Activated T-cell treated with anti-CD3 and anti-CD28 coated beads for 4 hours (primary cell): ENCODE data around the gene PSME1.
A peak's percentile ranks its signal among the peaks of the same experiment; 100 is the strongest.
"Not testable (repeated sequence)": the region's sequence is repeated elsewhere in the genome, so short reads cannot be mapped to it uniquely, and the experiment has no call there.

ENCODE experiments used
- DNase-seq: peaks from one replicate; pipeline ENCODE4 v3.0.0-alpha.2; 2020

The PSME1 gene

GRCh38 chr14:24105609-24106239 lies 30.3 kb upstream of the PSME1 start:
- not testable (repeated sequence) for DNase-seq

- DNase-seq: no peak
Observed at GRCh38 chr14:24106672-24107271, 29.2 kb upstream of the PSME1 start.

GRCh38 chr14:24108336-24108874 lies 27.6 kb upstream of the PSME1 start:
- DNase-seq: no peak

- DNase-seq: no peak
Observed at GRCh38 chr14:24110060-24110459, 25.9 kb upstream of the PSME1 start.

GRCh38 chr14:24110523-24110922 lies 25.5 kb upstream of the PSME1 start:
- no peak for DNase-seq

- no peak for DNase-seq
Observed at GRCh38 chr14:24113379-24113800, 22.6 kb upstream of the PSME1 start.

- peak; percentile 50 for DNase-seq
Observed at GRCh38 chr14:24113801-24114531, 22.0 kb upstream of the PSME1 start.

GRCh38 chr14:24114532-24115421 lies 21.2 kb upstream of the PSME1 start, which contains the start of the genes DCAF11 and NRL:
Gene DCAF11 (plus strand): TSS chr14:24114777. CDS start chr14:24115595, 818 bp downstream.
Gene NRL (minus strand): TSS chr14:24114949. CDS start chr14:24082848, 32,101 bp downstream.
- DNase-seq: peak; percentile 99

- DNase-seq: no peak
Observed at GRCh38 chr14:24115422-24116127, 20.4 kb upstream of the PSME1 start.

GRCh38 chr14:24116128-24116814 lies 19.7 kb upstream of the PSME1 start:
- no peak for DNase-seq

GRCh38 chr14:24117179-24117578 lies 18.8 kb upstream of the PSME1 start:
- no peak for DNase-seq

GRCh38 chr14:24119691-24120090 lies 16.3 kb upstream of the PSME1 start:
- DNase-seq: no peak

GRCh38 chr14:24121210-24121609 lies 14.8 kb upstream of the PSME1 start:
- DNase-seq: no peak

GRCh38 chr14:24122416-24122815 lies 13.6 kb upstream of the PSME1 start:
- no peak for DNase-seq

GRCh38 chr14:24122898-24123297 lies 13.1 kb upstream of the PSME1 start:
- no peak for DNase-seq

GRCh38 chr14:24123424-24124417 lies 12.3 kb upstream of the PSME1 start:
- DNase-seq: no peak

GRCh38 chr14:24126939-24127338 lies 9.1 kb upstream of the PSME1 start:
- DNase-seq: no peak

GRCh38 chr14:24127673-24128072 lies 8.3 kb upstream of the PSME1 start:
- DNase-seq: no peak

GRCh38 chr14:24129410-24129998 lies 6.5 kb upstream of the PSME1 start:
- DNase-seq: no peak

- DNase-seq: no peak
Observed at GRCh38 chr14:24130380-24130716, 5.6 kb upstream of the PSME1 start, which contains the start of gene FITM1. Gene FITM1 (plus strand): TSS chr14:24130659. CDS start chr14:24131564, 905 bp downstream.
